Stimulated activated naive CD8-positive, alpha-beta T cell treated with anti-CD3 and anti-CD28 coated beads, Interleukin-15, Interleukin-2, amounts not matched to agents 100 U/mL and 50 U/mL, for 24 hours (primary cell): ENCODE data around the gene OR9Q1.
"Not testable (repeated sequence)": the region's sequence is repeated elsewhere in the genome, so short reads cannot be mapped to it uniquely, and the experiment has no call there.

ENCODE experiments used
- ATAC-seq: fragments of 150-1000 bp; cut with Tn5 transposase; one replicate; pipeline ENCODE4 v1.10.0; 2021
- DNase-seq: peaks from one replicate; pipeline ENCODE4 v3.0.0; 2021

The OR9Q1 gene, protein sequence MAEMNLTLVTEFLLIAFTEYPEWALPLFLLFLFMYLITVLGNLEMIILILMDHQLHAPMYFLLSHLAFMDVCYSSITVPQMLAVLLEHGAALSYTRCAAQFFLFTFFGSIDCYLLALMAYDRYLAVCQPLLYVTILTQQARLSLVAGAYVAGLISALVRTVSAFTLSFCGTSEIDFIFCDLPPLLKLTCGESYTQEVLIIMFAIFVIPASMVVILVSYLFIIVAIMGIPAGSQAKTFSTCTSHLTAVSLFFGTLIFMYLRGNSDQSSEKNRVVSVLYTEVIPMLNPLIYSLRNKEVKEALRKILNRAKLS

GRCh38 chr11:58023435-58023931 lies at the start of gene OR9Q1:
Gene OR9Q1 (plus strand): TSS chr11:58023881. CDS start chr11:58179445, 155,564 bp downstream.
- no peak for ATAC-seq

GRCh38 chr11:57974132-57974531 lies 49.5 kb upstream of the OR9Q1 start:
- DNase-seq (no peak), ATAC-seq (no peak)

More at GRCh38 chr11:58023435-58023931, at the start of gene OR9Q1:
- DNase-seq, result no peak

DNA sequence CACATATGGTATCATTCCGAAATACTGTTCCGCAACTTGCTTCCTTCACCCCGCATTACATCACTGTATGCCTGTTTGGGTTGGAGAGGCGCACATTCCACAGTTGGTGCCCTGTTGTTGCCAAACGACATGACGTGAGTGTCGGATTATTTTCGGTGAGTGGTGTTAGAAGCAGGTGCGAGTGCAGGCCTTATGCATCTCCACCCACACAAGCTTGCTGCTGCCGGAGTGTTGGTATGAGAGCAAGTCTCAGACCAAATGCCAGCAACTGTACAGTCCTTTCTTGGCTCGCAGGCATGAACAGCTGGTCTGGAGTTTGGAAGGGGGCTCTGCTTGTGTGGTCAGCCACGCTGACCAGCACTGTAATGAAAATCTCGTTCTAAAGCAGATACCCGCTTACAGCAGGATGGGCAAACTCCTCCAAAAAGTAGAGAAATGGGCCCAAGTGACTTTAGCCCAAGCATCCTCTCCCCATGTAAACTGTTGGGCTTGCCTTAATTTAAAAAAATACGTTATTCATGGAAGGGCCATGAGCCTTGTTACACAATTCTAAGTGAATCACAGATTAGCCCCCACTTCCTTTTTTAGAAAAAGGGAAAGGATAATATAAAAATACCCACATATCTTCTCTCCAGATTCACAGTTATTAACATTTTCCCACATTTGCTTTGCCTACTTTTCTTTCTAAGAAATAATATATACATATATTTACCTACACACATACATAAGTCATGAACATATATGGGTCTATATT lies 48.7 kb upstream of the OR9Q1 start:
- ATAC-seq, result no peak
- DNase-seq, result no peak

GRCh38 chr11:57977709-57978108 lies 46.0 kb upstream of the OR9Q1 start:
- ATAC-seq (no peak), DNase-seq (no peak)

- DNase-seq, result no peak
- ATAC-seq, result no peak
Observed at GRCh38 chr11:57978686-57979531, 44.8 kb upstream of the OR9Q1 start.

- DNase-seq (no peak), ATAC-seq (no peak)
Observed at GRCh38 chr11:57979532-57980079, 44.1 kb upstream of the OR9Q1 start.

DNA sequence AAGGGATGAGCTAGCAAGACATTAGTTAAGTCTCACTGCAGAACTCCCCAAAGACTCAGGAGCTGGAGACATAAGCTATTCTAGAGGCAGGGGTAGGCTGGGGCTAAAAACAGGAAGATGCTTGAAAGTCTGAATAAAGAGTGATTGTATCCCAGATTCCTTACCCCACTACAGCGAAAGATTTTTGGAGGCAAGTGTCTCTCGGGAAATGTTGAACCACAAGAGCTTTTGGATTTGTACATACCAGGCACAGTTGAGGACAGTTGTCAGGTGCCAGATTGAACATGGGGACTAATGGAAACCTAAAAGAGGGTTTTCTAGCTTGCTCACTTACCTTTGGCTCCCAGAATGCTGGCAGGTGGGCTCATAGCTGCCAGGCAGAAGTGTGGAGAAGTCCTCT lies 43.5 kb upstream of the OR9Q1 start:
- DNase-seq (no peak), ATAC-seq (no peak)

- ATAC-seq (no peak), DNase-seq (no peak)
Observed at GRCh38 chr11:57981536-57981935, 42.1 kb upstream of the OR9Q1 start.

- ATAC-seq (no peak), DNase-seq (no peak)
Observed at GRCh38 chr11:57982776-57983175, 40.9 kb upstream of the OR9Q1 start.

- DNase-seq (no peak), ATAC-seq (no peak)
Observed at GRCh38 chr11:57983191-57983590, 40.5 kb upstream of the OR9Q1 start.

GRCh38 chr11:57999523-57999922 lies 24.2 kb upstream of the OR9Q1 start:
- DNase-seq, ATAC-seq: not testable (repeated sequence)

- not testable (repeated sequence) for ATAC-seq
Observed at GRCh38 chr11:58000021-58000420, 23.7 kb upstream of the OR9Q1 start.

GRCh38 chr11:58000699-58001098 lies 23.0 kb upstream of the OR9Q1 start:
- ATAC-seq, result no peak
- DNase-seq, result no peak

More at GRCh38 chr11:58000021-58000420, 23.7 kb upstream of the OR9Q1 start:
- not testable (repeated sequence) for DNase-seq

- DNase-seq (no peak), ATAC-seq (no peak)
Observed at GRCh38 chr11:58003036-58003435, 20.6 kb upstream of the OR9Q1 start.

- DNase-seq (no peak), ATAC-seq (no peak)
Observed at GRCh38 chr11:58003591-58003990, 20.1 kb upstream of the OR9Q1 start.

- DNase-seq (no peak), ATAC-seq (no peak)
Observed at GRCh38 chr11:58004664-58005063, 19.0 kb upstream of the OR9Q1 start.

GRCh38 chr11:58006940-58007339 lies 16.7 kb upstream of the OR9Q1 start:
- ATAC-seq (no peak), DNase-seq (no peak)

GRCh38 chr11:58011771-58012170 lies 11.9 kb upstream of the OR9Q1 start:
- DNase-seq (no peak), ATAC-seq (no peak)

DNA sequence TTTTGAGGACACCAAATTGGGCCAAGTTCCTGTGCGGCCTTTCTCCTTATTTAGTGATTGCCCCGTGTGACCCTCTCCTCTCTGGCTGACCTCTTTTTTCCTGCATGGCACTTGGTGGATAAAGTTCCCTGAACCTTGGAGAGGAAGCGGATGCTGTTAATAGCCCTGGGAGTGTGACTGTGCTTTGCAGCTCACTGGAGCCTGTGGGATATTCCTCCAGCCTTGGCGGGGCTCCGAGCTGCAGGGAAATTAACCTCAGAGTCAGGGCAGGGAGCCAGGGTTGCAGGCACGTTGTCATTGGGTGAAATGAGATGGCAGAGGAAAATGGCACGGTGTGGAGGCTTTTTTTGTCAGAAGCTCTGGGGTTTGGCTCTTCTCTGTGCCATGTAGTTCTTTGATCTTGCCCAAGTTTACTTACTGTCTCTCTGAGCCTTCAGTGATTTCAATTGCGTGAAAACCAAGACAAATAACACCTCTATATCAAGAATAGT lies 965 bp downstream of the OR9Q1 start:
- ATAC-seq (no peak), DNase-seq (no peak)

DNA sequence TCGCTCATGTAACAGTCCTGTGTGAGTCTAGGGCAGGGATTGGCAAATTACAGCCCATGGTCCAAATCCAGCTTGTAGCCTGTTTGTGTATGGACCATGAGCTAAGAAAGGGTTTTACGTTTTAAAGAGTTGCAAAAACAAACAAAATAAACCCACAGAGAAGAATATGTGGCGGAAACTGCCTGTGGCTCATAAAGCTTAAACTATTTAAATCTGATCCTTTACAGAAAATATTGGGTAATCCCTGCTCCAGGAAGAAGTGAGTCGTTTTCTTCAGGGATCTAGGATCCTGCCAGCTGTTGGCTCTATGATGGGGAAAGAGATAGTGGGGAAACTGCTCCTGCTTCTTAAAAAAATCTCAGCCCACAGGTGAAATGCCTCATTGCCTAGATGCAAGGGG lies 3.7 kb downstream of the OR9Q1 start:
- DNase-seq, result no peak
- ATAC-seq, result no peak

DNA sequence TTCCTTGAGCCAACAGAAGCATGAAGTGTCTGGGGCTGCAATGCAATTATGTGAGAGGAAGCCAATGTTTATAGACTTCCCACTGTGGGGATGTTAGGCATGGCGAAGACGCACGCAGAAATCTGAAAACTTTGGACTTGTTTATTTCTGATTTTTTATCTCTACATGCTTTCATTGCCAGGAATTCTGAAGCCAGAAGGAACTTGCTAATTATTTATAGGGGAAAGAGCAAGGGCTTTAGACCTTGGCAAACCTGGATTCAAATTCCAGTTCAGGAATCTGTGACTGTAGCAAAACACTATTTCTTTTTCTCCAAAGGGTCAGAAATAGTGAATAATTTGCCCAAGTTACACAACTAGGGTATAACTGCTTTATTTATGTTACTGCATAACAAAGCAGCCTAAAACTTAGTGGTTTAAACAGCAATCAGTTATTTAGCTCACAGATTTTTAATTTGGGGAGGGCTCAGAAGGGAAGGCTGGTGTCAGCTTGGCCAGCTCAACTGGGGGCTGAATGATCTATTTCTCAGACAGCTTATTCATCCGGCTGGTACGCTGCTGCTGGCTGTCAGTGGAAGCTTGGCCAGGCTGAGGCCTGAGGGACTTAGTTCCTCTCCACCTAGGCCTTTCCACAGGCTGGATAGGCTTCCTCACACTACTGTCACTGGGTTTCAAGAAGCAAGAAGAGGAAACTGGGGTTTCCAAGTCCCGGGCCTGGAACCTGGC lies 5.2 kb downstream of the OR9Q1 start:
- ATAC-seq (no peak), DNase-seq (no peak)
